HG02610 (cell line): ENCODE measurements around the gene KCNJ9.
"Not testable (repeated sequence)": the region's sequence is repeated elsewhere in the genome, so short reads cannot be mapped to it uniquely, and the experiment has no call there.

Experiments
- ATAC-seq: cut with Tn5 transposase; IDR thresholded peaks from one replicate; pipeline ENCODE4 v1.9.1; 2021; ENCODE audit warnings: mild to moderate bottlenecking, moderate library complexity; ENCODE audit not compliant: unreplicated experiment

The KCNJ9 gene

DNA sequence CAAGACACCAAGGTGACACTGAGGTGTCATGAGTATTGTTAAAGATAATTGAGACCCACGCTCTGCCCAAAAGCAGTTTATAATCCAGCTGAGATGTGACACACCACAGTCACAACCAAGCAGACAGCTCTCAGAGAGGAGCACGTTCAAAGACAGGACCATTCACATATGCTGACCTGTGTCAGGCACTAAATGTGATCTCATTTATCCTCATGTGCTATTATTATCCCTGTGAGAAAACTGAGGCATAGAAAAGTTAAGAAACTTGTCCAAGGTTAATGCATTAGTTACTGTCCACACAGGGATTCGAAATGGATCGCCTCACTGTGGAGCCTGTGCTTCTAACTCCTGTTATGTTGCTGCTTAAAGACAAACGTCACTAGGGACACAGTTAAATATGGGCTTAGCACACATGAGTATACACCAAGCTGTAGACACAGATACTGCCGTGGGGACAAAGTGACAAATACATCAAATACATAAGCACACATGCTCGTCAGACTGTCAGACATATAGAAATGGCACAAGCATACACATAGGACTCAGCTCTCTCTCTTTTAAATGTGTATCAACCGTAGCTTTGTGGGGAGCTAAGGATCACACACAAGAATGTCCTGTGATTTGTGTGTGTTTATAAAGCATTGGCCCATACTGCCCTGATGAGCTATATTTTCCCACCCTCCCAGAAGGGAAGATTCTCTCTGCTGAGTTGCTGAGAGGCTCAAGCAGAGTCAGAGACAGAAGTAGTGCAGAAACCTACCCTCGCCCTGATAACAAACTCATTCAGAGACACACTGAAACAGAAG lies 20.6 kb downstream of the KCNJ9 start:
- no peak for ATAC-seq

DNA sequence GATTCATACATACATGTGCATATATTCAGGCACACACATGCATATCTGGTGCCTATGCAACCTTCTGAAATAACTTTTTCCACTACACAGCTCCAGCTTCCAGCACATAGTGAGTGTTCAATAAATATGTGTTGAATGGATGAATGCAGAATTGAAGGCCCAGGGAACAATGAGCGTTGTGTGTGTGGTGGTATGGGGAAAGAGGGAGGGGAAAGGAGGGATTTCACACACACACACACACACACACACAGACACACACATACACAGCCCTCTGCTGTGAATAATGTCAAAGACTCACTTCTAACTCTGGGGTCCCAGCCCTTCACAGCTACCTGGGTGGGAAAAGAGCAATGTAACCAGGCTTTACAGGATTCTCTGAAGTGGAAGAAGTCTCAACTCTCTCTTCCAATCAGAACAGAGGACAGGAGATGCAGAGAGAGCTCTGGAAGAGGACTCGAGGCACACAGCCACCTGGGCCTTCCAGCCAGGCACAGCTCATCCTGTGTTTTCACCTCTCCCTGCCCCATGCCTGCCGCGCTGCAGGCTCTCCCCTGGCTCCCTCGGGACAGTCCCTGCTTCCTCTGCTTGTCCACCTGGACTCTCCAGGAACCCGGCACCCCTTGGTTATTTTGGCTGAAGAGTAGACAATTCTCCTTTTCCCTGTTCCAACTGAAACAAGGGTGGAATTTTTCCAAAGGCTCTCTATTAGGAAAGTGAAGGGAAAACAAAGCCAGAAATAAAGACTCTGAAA lies 22.5 kb downstream of the KCNJ9 start:
- ATAC-seq = no peak

DNA sequence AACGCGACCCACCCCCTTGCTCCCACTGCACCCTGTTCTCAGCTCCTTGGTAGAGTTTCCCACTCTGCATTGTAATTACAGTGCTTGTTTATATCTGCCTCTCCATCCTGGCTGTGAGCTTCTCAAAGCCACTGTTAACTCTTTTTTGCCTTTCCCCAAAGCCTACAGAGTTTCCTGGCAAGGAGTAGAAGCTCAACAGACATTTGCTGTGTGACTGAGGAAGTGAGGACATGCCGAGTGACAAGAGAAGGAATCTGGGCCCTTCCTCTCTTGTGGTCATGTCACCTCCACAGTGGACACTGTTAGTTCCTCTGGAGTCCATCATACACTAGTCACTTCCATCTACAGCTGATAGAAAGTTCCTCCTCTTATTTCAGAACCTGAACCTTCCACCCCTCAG lies 23.1 kb downstream of the KCNJ9 start:
- no peak for ATAC-seq

DNA sequence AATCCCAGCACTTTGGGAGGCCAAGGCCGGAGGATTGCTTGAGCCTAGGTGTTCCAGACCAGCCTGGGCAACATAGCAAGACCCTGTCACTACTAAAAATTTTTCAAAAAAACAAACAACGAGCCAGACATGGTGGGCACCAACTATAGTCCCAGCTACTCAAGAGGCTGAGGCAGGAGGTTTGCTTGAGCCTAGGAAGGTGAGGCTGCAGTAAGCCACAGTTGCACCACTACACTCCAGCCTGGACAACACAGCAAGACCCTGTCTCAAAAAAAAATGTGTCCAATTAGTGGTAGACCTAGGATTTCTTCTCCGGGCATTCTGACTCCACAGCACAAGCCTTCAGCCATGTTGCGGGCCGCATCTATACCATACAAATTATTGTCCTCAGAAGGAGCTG lies 23.8 kb downstream of the KCNJ9 start:
- ATAC-seq = no peak

DNA sequence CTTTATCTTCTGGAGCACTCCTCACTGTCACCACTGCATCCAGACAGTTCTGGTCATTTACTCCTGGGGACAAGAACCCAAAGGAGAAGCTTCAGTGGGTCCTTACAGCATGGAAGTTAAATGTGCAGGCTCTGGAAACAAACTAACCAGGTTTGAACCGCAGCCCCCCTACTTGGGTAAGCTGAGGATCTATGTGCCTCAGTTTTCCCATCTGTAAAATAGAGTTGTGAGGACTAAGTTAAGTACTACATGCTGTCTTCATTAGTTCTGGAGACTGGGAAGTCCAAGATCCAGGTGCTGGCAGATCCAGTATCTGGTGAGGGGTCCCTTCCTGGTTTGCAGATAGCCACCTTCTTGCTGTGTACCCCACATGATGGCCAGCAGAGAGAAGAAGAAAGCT lies 26.2 kb downstream of the KCNJ9 start:
- ATAC-seq = no peak

DNA sequence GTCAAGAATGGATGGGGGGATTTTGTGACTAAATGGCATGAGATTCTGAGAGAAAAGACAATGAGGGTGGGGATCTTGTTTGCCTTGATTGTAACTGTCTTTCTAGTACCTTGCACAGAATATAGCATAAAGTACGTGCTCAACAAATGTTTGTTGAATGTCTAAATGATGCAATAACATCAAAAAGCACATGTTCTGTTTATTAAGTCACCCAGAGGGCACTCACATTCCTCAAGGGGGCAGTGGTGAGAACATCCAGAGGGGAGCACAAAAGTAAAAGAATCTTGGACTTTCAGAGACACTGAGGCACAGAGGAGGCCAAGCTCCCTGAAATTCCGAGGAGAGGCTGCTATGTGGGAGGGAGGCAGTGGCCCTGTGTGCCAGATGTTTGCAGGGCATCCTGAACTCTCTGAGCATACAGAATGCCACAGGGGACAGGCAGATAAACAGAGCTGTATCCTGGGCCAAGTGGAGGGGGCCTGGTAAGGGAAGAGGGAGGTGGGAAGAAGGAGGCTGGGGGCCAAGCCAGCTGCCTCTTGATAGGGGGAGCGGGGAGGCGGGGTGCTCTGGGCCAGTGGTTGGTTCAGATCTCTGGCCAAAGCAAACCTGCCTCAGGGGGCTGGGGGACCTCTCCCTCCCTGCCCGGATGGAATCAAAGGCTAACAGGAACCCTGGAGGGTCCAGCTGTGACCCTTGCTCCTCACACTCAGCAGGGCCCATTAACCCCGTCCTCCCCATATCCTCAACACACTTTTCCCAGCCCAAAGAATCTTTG lies 27.7 kb downstream of the KCNJ9 start:
- ATAC-seq = no peak

DNA sequence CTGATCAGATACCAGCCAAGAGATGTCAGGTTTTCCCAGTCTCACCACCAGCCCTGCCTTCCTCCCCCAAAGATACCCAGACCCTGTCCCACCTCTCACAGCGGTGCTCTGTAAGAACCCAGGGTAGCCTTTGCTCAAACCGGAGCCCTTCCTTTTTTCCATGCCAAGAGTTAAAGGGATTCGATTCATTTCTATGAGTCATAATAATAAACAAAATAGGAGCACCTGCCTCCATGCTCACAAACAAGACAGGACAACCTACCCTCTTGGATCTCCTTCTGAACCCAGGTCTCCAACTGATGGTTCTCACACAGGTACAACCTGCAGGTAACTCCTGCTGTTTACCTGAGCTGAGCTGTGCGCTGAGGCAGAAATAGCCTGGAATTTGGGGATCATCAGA lies 28.3 kb downstream of the KCNJ9 start:
- ATAC-seq = no peak

DNA sequence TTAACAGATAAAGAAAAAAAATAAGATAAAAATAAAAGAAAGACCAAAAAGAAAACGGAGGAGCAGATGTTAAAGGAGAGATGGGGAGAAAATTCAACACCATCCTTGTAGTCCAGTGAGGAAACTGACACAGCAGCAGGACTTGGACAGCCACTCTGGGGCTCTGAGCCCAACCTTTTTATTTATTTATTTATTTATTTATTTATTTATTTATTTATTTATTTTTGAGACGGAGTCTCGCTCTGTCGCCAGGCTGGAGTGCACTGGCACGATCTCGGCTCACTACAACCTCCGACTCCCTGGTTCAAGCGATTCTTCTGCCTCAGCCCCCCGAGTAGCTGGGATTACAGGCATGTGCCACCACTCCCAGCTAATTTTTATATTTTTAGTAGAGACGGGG lies 30.1 kb downstream of the KCNJ9 start:
- ATAC-seq = not testable (repeated sequence)

DNA sequence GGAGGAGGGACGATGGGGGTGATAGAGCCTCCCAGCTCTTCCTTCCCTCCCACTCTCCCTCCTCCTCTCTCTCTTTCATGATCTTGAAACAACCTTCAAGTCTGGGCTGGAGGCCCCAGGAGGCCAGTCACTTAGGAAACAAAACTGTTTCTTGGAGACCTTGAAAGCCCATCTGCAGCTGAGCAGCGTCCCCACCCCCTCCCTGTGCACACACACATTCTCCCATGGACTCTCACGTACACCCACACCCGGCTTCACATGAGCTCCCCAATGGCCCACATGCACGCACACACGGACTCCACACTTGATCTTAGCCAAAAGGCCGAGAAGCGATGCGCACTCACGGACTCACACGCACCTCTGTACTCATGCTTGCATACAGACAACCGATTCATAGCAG lies 31.0 kb downstream of the KCNJ9 start:
- ATAC-seq = no peak

DNA sequence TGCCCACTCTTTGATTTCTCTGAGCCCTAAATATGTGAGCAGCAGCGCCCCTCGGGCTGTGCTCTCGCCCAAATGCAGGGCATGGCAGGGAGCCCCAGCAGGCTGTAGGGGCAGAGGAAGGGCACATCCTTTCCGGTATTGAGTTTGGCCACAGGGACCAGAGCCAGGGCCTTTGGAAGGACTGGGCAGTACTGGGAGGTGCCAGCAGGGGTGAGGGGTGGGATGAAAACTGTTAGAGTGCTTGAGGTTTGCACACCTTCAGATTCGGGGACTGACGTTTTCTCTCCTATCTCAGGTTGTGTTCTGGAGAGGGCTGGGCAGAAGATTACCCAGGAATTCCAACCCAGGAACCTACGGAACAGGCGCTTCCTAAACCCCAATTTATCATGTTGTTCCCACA lies 32.1 kb downstream of the KCNJ9 start:
- no peak for ATAC-seq

DNA sequence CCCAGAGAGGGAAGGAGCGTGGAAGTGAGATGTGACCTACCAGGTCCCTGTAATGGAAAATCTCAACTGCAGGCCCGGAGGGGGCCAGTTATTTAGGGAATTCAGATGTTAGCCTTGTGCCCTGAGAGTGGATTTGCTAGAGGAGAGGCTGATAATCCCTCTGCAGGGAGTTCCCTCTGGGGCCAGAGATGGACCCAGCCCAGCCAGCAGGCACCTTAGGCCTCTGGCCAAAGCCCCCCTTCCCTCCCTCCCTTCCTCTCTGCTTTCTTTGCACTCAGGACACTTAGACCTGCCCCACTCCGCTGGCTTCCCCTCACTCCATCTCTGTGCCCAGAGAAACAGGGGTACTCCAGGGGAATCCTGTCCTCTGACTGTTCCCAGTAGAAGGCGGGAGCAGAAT lies 32.7 kb downstream of the KCNJ9 start:
- ATAC-seq = no peak

DNA sequence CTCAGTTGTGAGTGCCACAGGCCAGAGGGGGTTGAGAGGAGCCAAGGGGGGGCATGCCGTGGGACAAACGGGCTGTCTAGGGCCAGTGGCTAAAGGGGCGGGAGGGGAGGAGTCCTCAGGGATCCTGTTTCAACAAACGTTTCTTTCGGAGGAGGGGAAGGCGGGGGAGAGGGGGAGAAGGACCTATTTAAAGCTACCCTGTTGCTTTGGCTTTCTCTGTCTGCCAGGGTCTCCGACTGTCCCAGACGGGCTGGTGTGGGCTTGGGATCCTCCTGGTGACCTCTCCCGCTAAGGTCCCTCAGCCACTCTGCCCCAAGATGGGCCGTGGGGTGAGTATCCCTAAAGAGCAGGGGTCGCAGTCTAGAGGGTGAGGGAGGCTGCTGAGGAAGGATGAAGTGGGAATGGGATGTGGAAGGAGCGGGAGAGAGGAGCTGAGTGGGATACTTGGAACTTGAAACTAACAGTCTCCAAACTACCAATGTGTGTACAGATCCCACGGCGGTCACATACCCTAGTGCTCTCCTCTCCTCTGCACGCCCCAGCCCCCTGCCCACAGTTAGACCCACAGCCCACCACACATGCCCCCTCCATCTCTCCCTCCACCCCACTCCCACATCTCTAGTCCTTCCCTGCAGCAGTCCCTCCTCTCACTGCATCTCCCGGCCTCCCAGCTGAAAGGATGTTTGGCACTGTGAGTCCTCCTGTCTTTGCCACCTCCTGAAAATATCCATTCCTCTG lies 34.4 kb downstream of the KCNJ9 start, which contains the start of gene ATP1A2:
TSS of gene ATP1A2 (plus strand) at position 215 of the 738 bp plus-strand sequence. CDS start at position 318, 103 bp downstream.
- ATAC-seq = no peak

DNA sequence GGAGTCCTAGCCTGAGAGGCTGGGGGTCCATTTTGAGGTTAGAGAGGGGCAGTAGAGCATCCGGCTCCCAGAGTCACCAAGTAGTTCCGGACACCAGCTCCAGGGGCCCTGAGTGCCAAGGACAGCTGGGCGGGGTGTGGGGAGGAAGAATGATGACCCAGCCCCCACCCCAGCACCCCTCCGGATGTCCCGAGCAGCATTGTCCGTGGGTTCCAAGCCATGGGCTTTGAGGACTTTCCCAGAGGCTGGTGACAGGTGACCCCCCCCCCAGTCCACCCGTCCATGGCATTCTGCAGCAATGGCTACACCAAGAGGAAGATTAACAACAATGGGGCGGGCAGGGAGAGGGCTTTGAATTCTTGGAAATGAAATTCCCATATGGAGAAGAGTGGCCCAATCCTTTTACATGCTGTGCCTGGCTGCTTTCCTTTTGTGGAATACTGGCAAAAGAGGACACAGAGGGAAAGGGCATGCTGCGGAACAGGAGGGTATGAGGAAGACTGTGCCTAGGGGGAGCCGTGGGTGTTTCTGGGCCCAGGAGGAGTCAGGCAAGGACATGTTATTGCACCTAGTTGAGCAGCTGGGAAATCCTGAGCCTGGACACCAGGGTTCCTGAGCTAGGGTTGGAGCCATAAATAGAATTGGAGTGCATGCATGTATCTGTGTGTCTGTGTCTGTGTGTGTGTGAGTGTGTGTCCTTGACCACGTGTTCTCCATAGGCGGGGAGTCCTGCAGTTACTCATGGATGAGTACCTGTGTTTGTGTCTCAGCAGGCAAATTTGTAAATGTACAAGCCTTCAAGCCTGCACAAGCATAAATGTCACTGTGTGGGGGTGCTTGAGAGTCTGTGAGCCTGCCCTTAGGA lies 35.2 kb downstream of the KCNJ9 start:
- no peak for ATAC-seq

DNA sequence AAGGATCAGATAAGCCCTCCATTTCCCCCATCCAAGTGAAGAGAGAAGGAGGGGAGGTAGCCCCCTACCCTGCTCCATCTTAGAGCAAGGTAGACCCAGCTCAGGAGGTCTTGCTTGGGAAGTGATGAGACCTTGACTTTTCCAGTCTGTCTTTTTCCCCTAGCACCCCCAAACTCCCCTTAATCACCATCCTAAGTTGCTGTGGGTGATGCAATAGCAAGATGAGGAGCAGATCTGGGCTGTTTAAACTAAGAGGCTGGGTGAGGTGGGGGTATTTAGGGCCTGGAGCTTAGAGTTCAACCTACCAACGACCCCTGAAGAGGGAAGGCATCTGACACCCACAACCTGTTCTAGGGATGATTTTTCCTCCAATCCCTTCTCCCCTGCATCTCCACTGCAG lies 36.0 kb downstream of the KCNJ9 start:
- ATAC-seq = no peak

DNA sequence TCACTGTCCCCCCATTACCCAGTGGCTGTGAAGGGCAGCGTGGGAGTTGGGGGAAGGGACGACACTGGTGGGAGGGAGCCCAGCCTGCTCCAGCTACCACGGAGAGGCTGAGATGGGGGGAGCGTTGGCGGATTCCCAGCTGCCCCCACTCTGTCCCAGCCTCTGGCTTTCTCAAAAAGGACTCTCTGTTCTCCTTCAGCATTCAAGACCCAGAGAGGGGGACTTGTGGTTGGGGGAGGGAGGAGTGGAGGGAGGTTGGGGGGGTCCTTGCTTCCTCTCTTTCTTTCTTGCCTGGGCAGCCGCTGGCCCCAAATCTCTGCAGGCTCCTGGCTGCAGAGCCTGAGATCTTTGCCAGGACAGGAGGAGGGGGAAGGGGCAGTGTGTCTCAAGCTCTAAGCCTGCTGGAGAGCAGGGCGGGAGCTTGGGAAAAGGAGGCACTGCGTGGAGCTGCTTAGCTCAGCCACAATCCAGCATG lies 36.4 kb downstream of the KCNJ9 start:
- ATAC-seq = no peak

DNA sequence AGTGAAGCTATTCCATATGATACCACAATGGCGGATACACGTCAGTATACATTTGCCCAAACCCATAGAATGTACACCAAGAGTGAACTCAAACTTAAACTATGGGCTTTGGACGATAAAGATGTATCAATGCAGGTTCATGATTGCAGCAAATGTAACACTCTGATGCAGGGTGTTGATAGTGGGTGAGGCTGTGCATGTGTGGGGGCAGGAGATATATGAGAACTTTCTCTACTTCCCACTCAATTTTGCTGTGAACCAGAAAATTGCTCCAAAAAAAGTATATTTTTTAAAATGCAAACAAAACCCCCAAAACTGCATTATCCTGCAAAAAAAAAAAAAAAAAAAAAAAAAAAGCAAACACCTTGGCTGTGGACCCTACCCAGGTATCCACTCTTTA lies 37.6 kb downstream of the KCNJ9 start:
- ATAC-seq = no peak

DNA sequence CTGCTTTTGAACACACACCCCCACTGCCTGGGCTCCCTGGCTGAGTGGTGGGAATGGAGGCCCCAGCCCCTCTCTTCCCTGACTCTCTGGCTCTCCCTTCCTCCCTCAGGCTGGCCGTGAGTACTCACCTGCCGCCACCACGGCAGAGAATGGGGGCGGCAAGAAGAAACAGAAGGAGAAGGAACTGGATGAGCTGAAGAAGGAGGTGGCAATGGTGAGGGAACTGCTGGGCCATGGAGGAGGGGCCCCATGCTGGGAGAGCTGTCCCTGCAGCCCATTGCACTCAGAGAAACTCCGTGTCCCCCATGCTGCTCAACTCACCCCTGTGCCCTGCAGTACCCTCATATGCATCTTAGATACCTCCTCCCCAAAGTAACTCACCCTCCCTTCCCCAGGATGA lies 39.5 kb downstream of the KCNJ9 start:
- ATAC-seq = no peak

DNA sequence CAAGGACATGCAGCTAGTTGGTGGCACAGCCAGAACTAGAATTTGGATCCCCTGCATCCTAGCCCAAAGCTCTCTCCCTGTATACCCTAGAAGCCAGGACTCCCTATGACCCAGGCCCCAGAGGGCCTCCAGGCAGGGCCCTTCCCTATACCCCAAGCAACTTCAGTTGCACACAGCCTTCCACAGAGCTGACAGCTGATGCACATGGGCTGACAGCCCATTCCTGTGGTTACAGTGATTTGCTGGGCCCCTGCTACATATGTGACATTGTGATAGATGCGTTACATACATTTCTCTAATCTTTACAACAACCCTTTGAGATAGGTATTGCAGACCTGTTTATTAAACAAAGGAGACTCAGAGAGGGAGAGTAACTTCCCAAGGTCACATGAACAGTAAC lies 40.0 kb downstream of the KCNJ9 start:
- no peak for ATAC-seq

DNA sequence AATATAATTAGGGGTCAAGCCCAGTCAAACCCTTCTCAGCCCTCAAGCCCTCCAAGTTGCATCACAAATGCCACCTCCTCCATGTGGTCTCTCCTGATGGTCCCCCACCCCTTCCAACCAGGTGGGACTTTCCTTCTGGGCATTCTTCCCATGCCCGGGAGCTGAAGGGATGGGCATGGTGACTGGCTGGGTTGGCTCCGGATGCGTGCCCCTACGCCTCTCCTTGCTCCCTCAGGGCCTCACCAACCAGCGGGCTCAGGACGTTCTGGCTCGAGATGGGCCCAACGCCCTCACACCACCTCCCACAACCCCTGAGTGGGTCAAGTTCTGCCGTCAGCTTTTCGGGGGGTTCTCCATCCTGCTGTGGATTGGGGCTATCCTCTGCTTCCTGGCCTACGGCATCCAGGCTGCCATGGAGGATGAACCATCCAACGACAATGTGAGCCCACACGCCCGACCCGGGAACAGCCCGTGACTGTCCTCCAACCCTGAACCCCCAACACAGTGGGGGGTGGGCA lies 41.7 kb downstream of the KCNJ9 start:
- no peak for ATAC-seq

DNA sequence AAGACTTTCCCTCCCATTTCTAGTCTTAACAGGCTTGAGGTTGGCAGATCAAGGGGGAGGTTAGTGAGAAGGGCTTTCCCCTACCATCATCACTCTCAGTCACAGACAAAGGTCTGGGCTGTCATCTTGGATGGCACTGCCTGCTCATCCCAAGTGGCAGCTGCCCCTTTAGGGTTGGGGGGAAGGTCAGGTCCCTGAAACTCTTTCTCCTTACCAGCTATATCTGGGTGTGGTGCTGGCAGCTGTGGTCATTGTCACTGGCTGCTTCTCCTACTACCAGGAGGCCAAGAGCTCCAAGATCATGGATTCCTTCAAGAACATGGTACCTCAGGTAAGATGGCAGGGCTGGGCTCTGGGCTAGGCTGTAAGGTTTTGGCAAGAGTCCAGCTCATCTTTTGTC lies 42.4 kb downstream of the KCNJ9 start:
- no peak for ATAC-seq
